ENCODE measurements around the gene PGRMC2. TPM values are rescaled to one million over a fixed set of nuclear protein-coding genes. Genes with fewer than 3 reads are reported as not detected.

The PGRMC2 gene
- total RNA-seq, 1 experiment from 2014 or later: 77.6 TPM

- Histone ChIP-seq H2BK12ac (ENCODE audit: insufficient read length, low read depth, low read length) (no peak overlapping the region), H3K79me1 (ENCODE audit: insufficient read depth, low read depth, low read length, poor library complexity, severe bottlenecking) (no peaks in the 10 kb centered on the region), H3K4me2 (ENCODE audit: insufficient read depth, insufficient read length, low read length) (no peak overlapping the region), H2BK5ac (ENCODE audit: insufficient read length, low read length) (no peak overlapping the region), H3K23ac (ENCODE audit: insufficient read length, low read depth, low read length) (no peak overlapping the region), H3K27me3 (ENCODE audit: insufficient read depth, low read length) (no peaks in the 10 kb centered on the region), H2BK15ac (ENCODE audit: low read depth, low read length) (no peak overlapping the region), H3K23me2 (ENCODE audit: insufficient read length, low read depth, low read length, poor library complexity, severe bottlenecking) (no peaks in the 10 kb centered on the region), H2BK20ac (ENCODE audit: low read depth, low read length, poor library complexity, severe bottlenecking) (no peak overlapping the region), H3K4me1 (ENCODE audit: insufficient read depth, low read length) (no peaks in the 10 kb centered on the region), H3K18ac (ENCODE audit: insufficient read length, low read depth, low read length) (no peak overlapping the region), H3K14ac (ENCODE audit: insufficient read depth, low read length) (no peak overlapping the region), H2BK120ac (ENCODE audit: low read depth, low read length, poor library complexity, severe bottlenecking) (no peak overlapping the region), H4K20me1 (ENCODE audit: control insufficient read depth, insufficient read depth, insufficient read length) (no peaks in the 10 kb centered on the region), H3K4ac (ENCODE audit: low read depth, low read length) (no peak overlapping the region), H3K9ac (ENCODE audit: extremely low read depth, insufficient read length, low read length) (no peak overlapping the region), H3K56ac (ENCODE audit: insufficient read length, low read depth, low read length) (no peak overlapping the region), H2AFZ (ENCODE audit: low read length) (no peak overlapping the region), H4K8ac (replicated peaks; ENCODE audit: insufficient read length, low read depth, low read length) (no peak overlapping the region), H3K27ac (ENCODE audit: insufficient read length, low read depth, low read length) (no peak overlapping the region), H4K5ac (ENCODE audit: insufficient read length, low read depth, low read length) (no peak overlapping the region), H3K9me3 (ENCODE audit: control insufficient read depth, low read depth, low read length) (no peaks in the 10 kb centered on the region), H3T11ph (ENCODE audit: low read length) (no peak overlapping the region), H2AK5ac (ENCODE audit: insufficient read length, low read length) (no peak overlapping the region), H4K91ac (ENCODE audit: insufficient read length, low read depth, low read length) (no peak overlapping the region), H3K79me2 (ENCODE audit: insufficient read depth, low read length) (no peaks in the 10 kb centered on the region)
- Mint-ChIP-seq H3K4me3 (no peak overlapping the region), H3K27me3 (ENCODE audit: low read depth) (no peaks in the 10 kb centered on the region), H3K4me1 (no peaks in the 10 kb centered on the region; a peak in 1 of 4 replicates), H3K9me3 (no peaks in the 10 kb centered on the region), H3K27ac (no peak overlapping the region), H3K36me3 (ENCODE audit: insufficient read depth in 1 of 3, low read depth in 3 of 3) (no peaks in the 10 kb centered on the region; a peak in 1 of 7 replicates)
- no CpG with 5 or more reads among the region's 2 CpGs for WGBS (ENCODE audit: extremely low coverage, insufficient read length, low lambda C conversion rate)
- TF ChIP-seq CTCF (conservative IDR thresholded peaks at IDR 0.05): no peak
- DNase-seq: no peak
Measured at GRCh38 chr4:128322311-128322710, 34.7 kb upstream of the PGRMC2 start.
